Jurkat, Clone E6-1 (cell line): ENCODE data around the gene ATP11B. TPM values are rescaled to one million over a fixed set of nuclear protein-coding genes. Genes with fewer than 3 reads are reported as not detected.

Experiments
- DNase-seq: peaks from one replicate; pipeline ENCODE4 v3.0.0-alpha.2; 2011; ENCODE audit warnings: low read depth, low spot score
- H3K4me3 ChIP-seq: 2 replicates; pipeline ENCODE4 v1.5.1; 2011; ENCODE audit warnings: mild to moderate bottlenecking, low read length, control low read depth, moderate library complexity
- polyA plus RNA-seq: library from polyadenylated mRNA; unstranded; fragments of >200 nt; gene quantifications from one replicate; pipeline ENCODE4 v1.2.1, GENCODE V29; 2012; ENCODE audit warnings: missing spikeins; ENCODE audit not compliant: insufficient read length, insufficient read depth

The ATP11B gene
- 39.1 TPM for polyA plus RNA-seq

DNA sequence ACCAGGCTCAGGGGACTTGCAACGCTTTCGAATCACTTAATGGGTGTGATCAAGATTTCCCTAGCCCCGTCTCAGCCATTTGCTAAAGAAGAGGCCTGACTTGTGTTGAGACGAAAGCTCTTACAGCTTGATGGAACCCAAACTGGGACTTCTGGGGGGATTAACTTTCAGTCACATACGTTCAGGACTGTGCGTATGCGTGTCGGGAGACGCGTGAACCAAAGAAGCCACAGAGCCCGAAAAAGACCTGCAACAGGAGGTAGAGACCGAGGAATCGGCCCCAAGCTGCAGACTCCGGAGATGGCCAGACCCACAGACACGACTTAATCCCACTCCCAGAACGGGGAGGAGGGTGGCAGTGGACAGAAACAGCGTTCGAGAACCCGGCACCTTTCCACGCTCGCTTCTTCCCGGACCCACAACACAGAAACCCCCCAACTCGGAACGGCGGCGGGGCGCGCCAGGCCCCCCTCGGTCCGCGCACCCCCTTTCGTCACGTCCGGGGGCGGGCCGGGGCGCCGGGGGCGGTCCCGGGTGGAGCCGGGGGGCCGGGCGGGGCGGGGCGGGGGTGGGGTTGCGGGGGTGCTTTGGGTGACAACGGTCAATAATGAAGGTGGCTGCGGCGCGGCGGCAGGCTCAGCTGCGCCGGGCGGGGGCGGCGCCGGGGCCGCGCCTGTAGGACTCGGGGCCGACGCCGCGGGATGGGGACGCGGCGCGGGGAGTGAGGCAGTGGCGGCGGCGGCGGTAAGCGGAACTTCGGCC is at the start of gene ATP11B:
Gene ATP11B, plus strand, starts transcription at position 604 of the 762 bp plus-strand sequence. CDS start 256 bp downstream, outside the sequence.
- peak; percentile 49 for DNase-seq
- H3K4me3 ChIP-seq = peak within 1 kb of the TSS; percentile 96

DNA sequence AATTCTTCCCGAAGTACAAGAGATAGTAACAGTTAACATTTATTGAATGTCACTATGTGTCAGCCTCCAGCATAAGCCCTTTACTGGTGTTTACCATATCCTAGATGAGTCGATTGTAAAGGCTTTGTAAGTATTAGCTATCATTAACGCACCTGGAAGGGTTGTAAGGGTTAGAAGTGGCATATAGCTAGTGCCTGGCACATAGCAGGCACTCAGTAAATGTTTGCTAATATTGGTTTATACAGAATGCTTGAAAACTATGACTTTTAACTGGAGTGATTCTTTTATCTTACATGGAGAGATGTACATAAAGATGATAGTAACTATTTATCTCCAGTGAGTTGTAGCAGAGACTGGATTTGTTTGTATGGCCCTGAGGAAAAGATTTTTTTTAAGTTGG is 46.3 kb upstream of the ATP11B start:
- DNase-seq = no peak
- no peak overlapping the region for H3K4me3 ChIP-seq

- no peak overlapping the region for H3K4me3 ChIP-seq
Measured at GRCh38 chr3:182755308-182755707, 38.0 kb upstream of the ATP11B start.

DNA sequence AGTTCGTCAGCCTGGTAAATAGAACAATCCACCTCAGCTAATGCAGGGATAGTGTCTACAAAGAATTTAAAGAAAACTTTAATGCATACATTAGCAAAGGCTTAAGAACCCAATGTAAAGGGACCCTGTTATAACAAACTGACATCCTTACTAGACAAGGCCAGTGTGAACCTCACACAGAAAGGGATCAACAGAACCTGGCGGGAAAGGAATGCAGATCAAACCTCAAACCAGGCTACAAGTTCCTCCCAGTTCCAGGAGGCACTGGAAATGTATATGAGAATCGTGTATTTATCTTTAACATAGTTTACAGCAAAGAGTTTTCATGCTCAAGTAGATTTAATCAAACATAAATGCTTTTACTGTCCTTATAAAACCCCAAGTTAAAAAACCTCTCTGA is 37.6 kb upstream of the ATP11B start:
- H3K4me3 ChIP-seq = no peak overlapping the region

More at GRCh38 chr3:182755308-182755707, 38.0 kb upstream of the ATP11B start:
- no peak for DNase-seq

GRCh38 chr3:182760576-182761164 is 32.6 kb upstream of the ATP11B start:
- DNase-seq = no peak
- no peak overlapping the region for H3K4me3 ChIP-seq

More for the DNA sequence above, 37.6 kb upstream of the ATP11B start:
- DNase-seq = no peak

GRCh38 chr3:182763896-182764295 is 29.4 kb upstream of the ATP11B start:
- no peak overlapping the region for H3K4me3 ChIP-seq
- DNase-seq = no peak

- no peak for DNase-seq
- H3K4me3 ChIP-seq = no peak overlapping the region
Measured at GRCh38 chr3:182765287-182765686, 28.0 kb upstream of the ATP11B start.

- no peak for DNase-seq
- no peak overlapping the region for H3K4me3 ChIP-seq
Measured at GRCh38 chr3:182766099-182766498, 27.2 kb upstream of the ATP11B start.

DNA sequence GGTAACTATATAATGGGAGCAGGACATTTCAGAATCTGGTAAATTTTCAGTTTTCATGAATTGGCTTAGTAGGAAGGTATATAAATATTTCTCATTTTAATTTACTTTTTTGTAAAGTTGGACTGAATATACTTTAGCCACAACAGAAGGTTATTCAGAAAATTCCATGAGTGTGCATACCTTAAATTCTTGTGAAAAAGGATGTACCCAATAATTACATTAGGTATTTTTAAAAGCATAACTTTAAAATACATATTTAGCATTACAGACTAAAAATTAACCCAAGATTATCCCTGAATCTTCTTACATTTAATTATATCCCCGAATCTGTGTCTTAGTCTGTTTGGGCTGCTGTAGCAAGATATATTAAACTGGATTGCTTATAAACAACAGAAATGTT is 24.9 kb upstream of the ATP11B start:
- DNase-seq = no peak
- no peak overlapping the region for H3K4me3 ChIP-seq

GRCh38 chr3:182769673-182770072 is 23.6 kb upstream of the ATP11B start:
- no peak overlapping the region for H3K4me3 ChIP-seq
- no peak for DNase-seq

GRCh38 chr3:182782149-182782548 is 11.2 kb upstream of the ATP11B start:
- no peak overlapping the region for H3K4me3 ChIP-seq
- no peak for DNase-seq

DNA sequence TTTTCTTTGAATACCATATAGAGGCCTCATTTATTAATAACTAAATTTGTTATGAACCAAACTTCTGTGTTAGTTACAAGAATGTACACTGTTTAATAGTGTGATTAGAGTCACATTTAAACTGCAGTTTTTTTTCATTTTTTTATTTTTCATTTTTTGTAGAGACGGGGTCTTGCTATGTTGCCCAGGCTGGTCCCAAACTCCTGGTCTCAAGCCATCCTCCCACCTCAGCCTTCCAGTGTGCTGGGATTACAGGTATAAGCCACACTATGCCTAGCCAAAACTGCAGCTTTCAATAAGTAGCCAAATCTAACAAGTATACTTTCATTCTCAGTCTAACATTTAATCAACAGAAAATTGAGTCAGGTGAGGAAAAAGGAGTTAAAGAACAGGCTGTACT is 10.2 kb upstream of the ATP11B start:
- DNase-seq = no peak
- H3K4me3 ChIP-seq = no peak overlapping the region

DNA sequence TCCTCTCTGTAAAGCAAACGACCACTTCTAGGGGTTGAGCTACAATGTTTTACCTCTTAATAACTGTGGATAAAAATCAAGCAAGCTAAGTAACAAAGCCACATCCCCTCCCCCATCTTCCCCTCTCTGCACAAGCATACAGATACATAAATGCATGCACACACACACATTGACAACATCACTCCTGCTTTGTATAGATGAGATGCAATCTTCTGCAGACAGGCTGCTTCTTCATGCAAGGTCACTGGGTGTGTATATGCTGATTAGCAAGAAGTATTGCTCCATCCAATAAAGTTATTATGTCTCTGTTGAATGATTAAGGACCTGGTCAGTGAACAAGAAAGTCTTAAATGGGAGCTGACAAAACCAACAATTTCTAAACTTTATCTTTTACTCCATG is 8.8 kb upstream of the ATP11B start:
- no peak overlapping the region for H3K4me3 ChIP-seq
- no peak for DNase-seq

DNA sequence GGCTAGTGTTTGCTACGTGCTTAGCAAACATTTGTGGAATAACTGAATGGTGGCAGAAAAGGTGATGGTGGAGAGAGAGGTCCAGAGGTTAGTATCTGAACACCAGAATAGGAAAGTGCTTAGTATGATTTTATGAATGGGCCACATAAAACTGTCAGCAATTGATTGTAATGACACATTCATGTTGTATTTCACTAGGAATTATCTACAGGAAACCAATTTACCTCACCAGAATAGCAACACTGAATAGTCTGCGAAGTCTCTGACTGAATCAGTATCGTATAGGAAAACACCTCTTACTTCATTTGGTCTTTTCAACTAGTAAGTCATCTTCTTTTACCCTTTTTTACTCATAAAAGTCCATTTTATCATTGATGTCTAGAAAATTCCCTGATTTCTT is 8.2 kb upstream of the ATP11B start:
- DNase-seq = no peak
- H3K4me3 ChIP-seq = no peak overlapping the region

- no peak for DNase-seq
- H3K4me3 ChIP-seq = no peak overlapping the region
Measured at GRCh38 chr3:182785756-182786155, 7.5 kb upstream of the ATP11B start.

GRCh38 chr3:182786564-182787196 is 6.6 kb upstream of the ATP11B start:
- DNase-seq = no peak

DNA sequence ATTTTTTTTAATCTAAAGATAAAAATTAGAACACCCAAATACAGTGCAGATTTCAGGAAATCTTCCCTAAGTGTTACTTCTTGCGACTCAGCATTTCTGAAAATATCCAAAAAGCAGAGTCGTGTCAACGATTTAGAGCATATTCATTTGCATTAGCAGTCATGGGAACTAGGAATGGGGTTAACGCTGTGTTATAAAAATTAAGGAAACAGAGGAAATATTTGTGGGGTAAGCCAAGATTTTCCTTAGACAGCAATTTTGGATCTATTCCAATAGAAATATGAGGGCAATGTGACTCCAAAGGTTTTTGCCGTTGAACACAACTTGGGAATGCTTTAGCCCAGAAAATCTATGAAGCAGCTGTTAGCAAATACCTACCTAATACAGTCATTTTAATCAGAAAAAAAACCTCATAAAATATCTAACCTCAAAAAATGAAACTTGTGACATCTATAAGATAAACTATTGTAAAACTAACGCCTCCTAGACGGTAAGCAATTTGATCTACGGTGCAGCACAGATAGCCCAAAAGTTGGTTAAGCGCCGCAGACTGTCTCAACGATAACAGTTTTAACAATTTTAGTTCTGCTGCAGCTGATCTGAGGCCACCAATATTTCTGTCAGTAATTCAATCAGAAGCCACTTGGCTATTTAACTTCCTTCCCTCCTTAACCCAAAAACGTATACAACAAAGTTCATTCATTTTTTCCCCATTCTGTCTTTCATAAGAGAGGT is 5.8 kb upstream of the ATP11B start:
- H3K4me3 ChIP-seq = no peak overlapping the region
- DNase-seq = no peak

More at GRCh38 chr3:182786564-182787196, 6.6 kb upstream of the ATP11B start:
- H3K4me3 ChIP-seq = no peak overlapping the region

DNA sequence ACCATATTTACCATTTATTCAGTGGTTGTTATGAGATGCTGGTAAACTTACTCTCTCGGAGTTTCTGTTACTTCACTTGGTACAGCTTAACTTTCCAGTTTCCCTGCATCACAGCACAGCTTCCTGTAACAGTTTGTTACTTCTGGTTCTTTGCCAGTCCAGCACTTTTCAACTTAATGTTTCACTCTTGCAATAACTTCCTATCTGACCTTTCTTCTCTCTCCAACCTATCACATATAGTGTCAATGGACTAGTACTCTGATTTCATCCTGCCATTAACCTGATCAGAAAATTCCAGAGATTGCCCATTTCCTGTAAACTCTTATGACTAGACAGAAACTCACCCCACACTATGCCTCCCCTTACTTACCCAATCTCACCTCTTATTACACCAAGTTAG is 3.9 kb upstream of the ATP11B start:
- no peak for DNase-seq
- no peak overlapping the region for H3K4me3 ChIP-seq

DNA sequence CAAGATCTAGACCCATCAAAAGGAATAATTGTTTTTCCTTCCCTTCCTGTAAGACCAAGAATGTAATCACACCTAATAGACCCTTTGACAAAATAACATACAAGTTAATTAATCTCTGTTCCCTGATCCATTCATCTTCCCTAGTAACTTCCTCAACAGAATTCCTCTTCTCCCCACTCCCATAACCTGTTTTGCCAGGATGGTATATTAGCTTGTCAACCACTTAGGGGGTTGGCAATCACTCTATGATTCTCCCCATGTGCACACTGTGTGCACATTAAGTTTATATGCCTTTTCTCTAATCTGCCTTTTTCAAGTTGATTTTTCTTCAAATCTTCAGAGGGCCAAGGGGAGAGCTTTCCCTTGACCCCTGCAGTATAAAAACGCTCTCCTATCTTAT is 2.7 kb upstream of the ATP11B start:
- no peak overlapping the region for H3K4me3 ChIP-seq

More for the DNA sequence above, 2.7 kb upstream of the ATP11B start:
- no peak for DNase-seq
